Neural progenitor cell (in vitro differentiated cells): ENCODE results near the gene GPRASP3. TPM values are rescaled to one million over a fixed set of nuclear protein-coding genes. Genes with fewer than 3 reads are reported as not detected.
A peak's percentile ranks its signal among the peaks of the same experiment; 100 is the strongest.

Experiments
- DNase-seq: peaks from one replicate; pipeline ENCODE4 v3.0.0-alpha.2; 2016; ENCODE audit warnings: low spot score
- H2AFZ ChIP-seq: fragments of 200-600 bp; sonication (generic); replicated peaks from 2 replicates; pipeline ENCODE4 v1.6.1; 2016; ENCODE audit warnings: antibody characterized with exemption
- H3F3A ChIP-seq: fragments of 200-600 bp; sonication (generic); 2 replicates; pipeline ENCODE4 v1.6.1; 2016; ENCODE audit warnings: antibody characterized with exemption, low read depth
- H3K27ac ChIP-seq: fragments of 200-600 bp; sonication (generic); 2 replicates; pipeline ENCODE4 v1.5.1; 2016; ENCODE audit warnings: mild to moderate bottlenecking
- H3K27me3 ChIP-seq: fragments of 200-600 bp; sonication (generic); 2 replicates; pipeline ENCODE4 v1.6.1; 2016; ENCODE audit warnings: mild to moderate bottlenecking, moderate library complexity
- H3K36me3 ChIP-seq: fragments of 200-600 bp; sonication (generic); 2 replicates; pipeline ENCODE4 v1.5.1; 2016
- H3K4me1 ChIP-seq: fragments of 200-600 bp; sonication (generic); 2 replicates; pipeline ENCODE4 v1.6.1; 2016; ENCODE audit warnings: mixed run types
- H3K4me2 ChIP-seq: fragments of 200-600 bp; sonication (generic); 2 replicates; pipeline ENCODE4 v1.6.1; 2016
- H3K4me3 ChIP-seq: fragments of 200-600 bp; sonication (generic); 2 replicates; pipeline ENCODE4 v1.5.1; 2016
- H3K79me2 ChIP-seq: fragments of 200-600 bp; sonication (generic); 2 replicates; pipeline ENCODE4 v1.6.1; 2016; ENCODE audit warnings: low read depth
- H3K9ac ChIP-seq: fragments of 200-600 bp; sonication (generic); 2 replicates; pipeline ENCODE4 v1.6.1; 2016
- H3K9me3 ChIP-seq: fragments of 200-600 bp; sonication (generic); 2 replicates; pipeline ENCODE4 v1.5.1; 2016; ENCODE audit warnings: low read depth
- H4K20me1 ChIP-seq: fragments of 200-600 bp; sonication (generic); 2 replicates; pipeline ENCODE4 v1.6.1; 2016; ENCODE audit warnings: low read depth
- H3K27ac Mint-ChIP-seq: 3 replicates; pipeline ENCODE4 v1.8.0; 2021; ENCODE audit warnings: mixed read lengths
- H3K27me3 Mint-ChIP-seq: 2 replicates; pipeline ENCODE4 v1.8.0; 2022; ENCODE audit warnings: low read depth, mild to moderate bottlenecking, inconsistent platforms, moderate library complexity, mixed read lengths; ENCODE audit not compliant: insufficient read depth
- H3K36me3 Mint-ChIP-seq: 3 replicates; pipeline ENCODE4 v1.8.0; 2021; ENCODE audit warnings: mixed read lengths
- H3K4me1 Mint-ChIP-seq: 3 replicates; pipeline ENCODE4 v1.8.0; 2021; ENCODE audit warnings: mixed read lengths
- H3K4me3 Mint-ChIP-seq: 3 replicates; pipeline ENCODE4 v1.8.0; 2021; ENCODE audit warnings: mild to moderate bottlenecking, moderate library complexity, mixed read lengths
- H3K9me3 Mint-ChIP-seq: 3 replicates; pipeline ENCODE4 v1.8.0; 2020; ENCODE audit warnings: mixed read lengths
- CTCF ChIP-seq: fragments of 200-600 bp; sonication (generic); IDR thresholded peaks from 2 replicates; pipeline ENCODE4 v1.5.1; 2017; ENCODE audit warnings: antibody characterized with exemption, mild to moderate bottlenecking
- EZH2 ChIP-seq: fragments of 200-600 bp; sonication (generic); IDR thresholded peaks from 2 replicates; pipeline ENCODE4 v1.6.1; 2017; ENCODE audit warnings: antibody characterized with exemption, mild to moderate bottlenecking, moderate library complexity
- EZH2phosphoT487 ChIP-seq: fragments of 200-600 bp; sonication (generic); IDR thresholded peaks from 2 replicates; pipeline ENCODE4 v1.6.1; 2017; ENCODE audit warnings: antibody characterized with exemption
- total RNA-seq: library from RNA; depleted of rRNA; stranded (reverse); fragments of >200 nt; gene quantifications from 2 replicates; pipeline ENCODE4 v1.2.3, GENCODE V29; 2015; ENCODE audit warnings: low replicate concordance

GPRASP3 gene
- total RNA-seq, 1 donor from 2014 or later: 20.0 TPM

GRCh38 chrX:102728646-102729045 lies 8.1 kb downstream of the GPRASP3 start:
- Mint-ChIP-seq H3K27me3 (peaks cover 2% of the 10 kb centered on the region), H3K9me3 (peaks cover 1% of the 10 kb centered on the region), H3K36me3 (peaks cover 3% of the 10 kb centered on the region), H3K4me3 (no peak overlapping the region), H3K4me1 (no peaks in the 10 kb centered on the region), H3K27ac (no peak overlapping the region)
- Histone ChIP-seq H3K4me2 (no peak overlapping the region), H2AFZ (no peak overlapping the region), H3K9ac (no peak overlapping the region), H3K27me3 (no peaks in the 10 kb centered on the region), H3K4me3 (no peak overlapping the region), H3F3A (no peaks in the 10 kb centered on the region), H3K27ac (no peak overlapping the region), H4K20me1 (no peaks in the 10 kb centered on the region), H3K9me3 (no peaks in the 10 kb centered on the region), H3K36me3 (no peaks in the 10 kb centered on the region), H3K79me2 (no peaks in the 10 kb centered on the region), H3K4me1 (no peaks in the 10 kb centered on the region)
- no peak for DNase-seq
- no peak for TF ChIP-seq EZH2phosphoT487

GRCh38 chrX:102739657-102740056 lies 19.1 kb downstream of the GPRASP3 start:
- Histone ChIP-seq H3K4me2 (no peak overlapping the region), H3K4me1 (no peaks in the 10 kb centered on the region), H3K9ac (no peak overlapping the region), H3K27ac (no peak overlapping the region), H3K27me3 (no peaks in the 10 kb centered on the region), H3K9me3 (no peaks in the 10 kb centered on the region), H3K79me2 (no peaks in the 10 kb centered on the region), H4K20me1 (no peaks in the 10 kb centered on the region), H2AFZ (no peak overlapping the region), H3K4me3 (no peak overlapping the region), H3K36me3 (no peaks in the 10 kb centered on the region), H3F3A (no peaks in the 10 kb centered on the region)
- Mint-ChIP-seq H3K4me3 (no peak overlapping the region), H3K9me3 (no peaks in the 10 kb centered on the region), H3K36me3 (no peaks in the 10 kb centered on the region), H3K27ac (no peak overlapping the region), H3K4me1 (no peaks in the 10 kb centered on the region), H3K27me3 (peaks cover 2% of the 10 kb centered on the region)
- no peak for DNase-seq
- TF ChIP-seq CTCF (no peak), EZH2phosphoT487 (no peak), EZH2 (no peak)

GRCh38 chrX:102744307-102744706 lies 23.8 kb downstream of the GPRASP3 start:
- no peaks in the 10 kb centered on the region for H3K9me3 ChIP-seq
- H4K20me1 ChIP-seq: no peaks in the 10 kb centered on the region
- no peaks in the 10 kb centered on the region for H3F3A ChIP-seq
- H3K4me3 ChIP-seq: no peak overlapping the region
- no peak overlapping the region for H3K4me2 ChIP-seq
- no peak for DNase-seq
- Mint-ChIP-seq H3K27me3 (no peaks in the 10 kb centered on the region), H3K36me3 (no peaks in the 10 kb centered on the region), H3K9me3 (no peaks in the 10 kb centered on the region), H3K4me1 (peaks cover 3% of the 10 kb centered on the region), H3K27ac (no peak overlapping the region), H3K4me3 (no peak overlapping the region)
- H3K27me3 ChIP-seq: no peaks in the 10 kb centered on the region
- no peaks in the 10 kb centered on the region for H3K4me1 ChIP-seq
- H3K36me3 ChIP-seq: no peaks in the 10 kb centered on the region
- H2AFZ ChIP-seq: no peak overlapping the region
- no peak overlapping the region for H3K9ac ChIP-seq
- peaks cover 19% of the 10 kb centered on the region for H3K79me2 ChIP-seq
- no peak for TF ChIP-seq CTCF
- TF ChIP-seq EZH2: no peak
- no peak for TF ChIP-seq EZH2phosphoT487
- no peak overlapping the region for H3K27ac ChIP-seq

- Histone ChIP-seq H3K27me3 (no peaks in the 10 kb centered on the region), H2AFZ (peak overlapping the region; percentile 79), H3K9me3 (no peaks in the 10 kb centered on the region), H3F3A (no peaks in the 10 kb centered on the region), H3K4me2 (peak overlapping the region; percentile 80), H3K4me3 (peak overlapping the region; percentile 63), H4K20me1 (no peaks in the 10 kb centered on the region), H3K4me1 (no peaks in the 10 kb centered on the region), H3K36me3 (no peaks in the 10 kb centered on the region), H3K79me2 (peaks cover 19% of the 10 kb centered on the region), H3K9ac (no peak overlapping the region), H3K27ac (no peak overlapping the region)
- no peak for TF ChIP-seq EZH2
- Mint-ChIP-seq H3K27me3 (peaks cover 2% of the 10 kb centered on the region), H3K9me3 (peaks cover 3% of the 10 kb centered on the region), H3K36me3 (no peaks in the 10 kb centered on the region), H3K27ac (no peak overlapping the region), H3K4me3 (peak overlapping the region; percentile 86), H3K4me1 (peaks cover 3% of the 10 kb centered on the region)
- no peak for DNase-seq
Observed at GRCh38 chrX:102745513-102745856, 24.9 kb downstream of the GPRASP3 start.
